ENCODE results near the gene UBE2E2. TPM values are rescaled to one million over a fixed set of nuclear protein-coding genes. Genes with fewer than 3 reads are reported as not detected.

UBE2E2 gene
- total and polyA plus RNA-seq, 4 donors: 21.5 to 87.5 (median 29.0) TPM

GRCh38 chr3:23633261-23633960 is 430.3 kb downstream of the UBE2E2 start:
- Histone ChIP-seq H3K9me3 (ENCODE audit: control insufficient read depth in 4 of 4, insufficient read depth in 3 of 4, low read length in 3 of 4) (no peaks in the 10 kb centered on the region), H3K4me1 (ENCODE audit: control insufficient read depth in 5 of 5, insufficient read depth in 5 of 5, low read length in 5 of 5) (no peaks in the 10 kb centered on the region), H3K27me3 (ENCODE audit: control insufficient read depth in 3 of 3, insufficient read depth in 3 of 3, low read length in 2 of 3) (no peaks in the 10 kb centered on the region), H3K36me3 (ENCODE audit: control insufficient read depth in 4 of 4, insufficient read depth in 4 of 4, low read length in 4 of 4) (no peaks in the 10 kb centered on the region), H3K9ac (ENCODE audit: insufficient read depth in 1 of 2, low read length in 2 of 2) (no peak overlapping the region), H3K27ac (ENCODE audit: low read depth in 1 of 2, low read length in 1 of 2) (no peak overlapping the region), H3K4me3 (no peak overlapping the region)
- no peak for TF ChIP-seq CTCF (IDR thresholded peaks at IDR 0.05; ENCODE audit: control extremely low read depth, extremely low read depth)
- 90 to 94% methylated on average over 6 of the region's 6 CpGs for WGBS, 2 donors
- no peak for ATAC-seq (ENCODE audit: insufficient read depth, low FRiP score)
- no peak for DNase-seq

- WGBS, 2 donors: 95 to 99% methylated on average over 3 of the region's 3 CpGs
Measured at GRCh38 chr3:23637339-23637738, 434.2 kb downstream of the UBE2E2 start.

GRCh38 chr3:23640471-23641146 is 437.5 kb downstream of the UBE2E2 start:
- H3K9ac ChIP-seq (ENCODE audit: insufficient read depth in 1 of 2, low read length in 2 of 2): no peak overlapping the region
- no peaks in the 10 kb centered on the region for H3K36me3 ChIP-seq (ENCODE audit: control insufficient read depth in 4 of 4, insufficient read depth in 4 of 4, low read length in 4 of 4)
- DNase-seq (peak in 1 of 3 donors; percentile 22), ATAC-seq (ENCODE audit: insufficient read depth, low FRiP score) (no peak)
- no peaks in the 10 kb centered on the region for H3K27me3 ChIP-seq (ENCODE audit: control insufficient read depth in 3 of 3, insufficient read depth in 3 of 3, low read length in 2 of 3)
- no peaks in the 10 kb centered on the region for H3K9me3 ChIP-seq (ENCODE audit: control insufficient read depth in 4 of 4, insufficient read depth in 3 of 4, low read length in 3 of 4)
- WGBS, 2 donors: 28 to 61% methylated on average over 1 of the region's 1 CpG
- no peak overlapping the region for H3K4me3 ChIP-seq
- no peak for TF ChIP-seq CTCF (IDR thresholded peaks at IDR 0.05; ENCODE audit: control extremely low read depth, extremely low read depth)
- H3K27ac ChIP-seq (ENCODE audit: low read depth in 1 of 2, low read length in 1 of 2): no peak overlapping the region
- peaks cover 0 to 4% (median 0%) of the 10 kb centered on the region in 5 donors for H3K4me1 ChIP-seq (ENCODE audit: control insufficient read depth in 5 of 5, insufficient read depth in 5 of 5, low read length in 5 of 5)

More at GRCh38 chr3:23637339-23637738, 434.2 kb downstream of the UBE2E2 start:
- ATAC-seq (ENCODE audit: insufficient read depth, low FRiP score) (no peak), DNase-seq (no peak)
- H3K4me1 ChIP-seq (ENCODE audit: control insufficient read depth in 5 of 5, insufficient read depth in 5 of 5, low read length in 5 of 5): peaks cover 0 to 4% (median 0%) of the 10 kb centered on the region in 5 donors
- no peaks in the 10 kb centered on the region for H3K9me3 ChIP-seq (ENCODE audit: control insufficient read depth in 4 of 4, insufficient read depth in 3 of 4, low read length in 3 of 4)
- no peaks in the 10 kb centered on the region for H3K27me3 ChIP-seq (ENCODE audit: control insufficient read depth in 3 of 3, insufficient read depth in 3 of 3, low read length in 2 of 3)
- no peaks in the 10 kb centered on the region for H3K36me3 ChIP-seq (ENCODE audit: control insufficient read depth in 4 of 4, insufficient read depth in 4 of 4, low read length in 4 of 4)
- no peak overlapping the region for H3K9ac ChIP-seq (ENCODE audit: insufficient read depth in 1 of 2, low read length in 2 of 2)
- no peak for TF ChIP-seq CTCF (IDR thresholded peaks at IDR 0.05; ENCODE audit: control extremely low read depth, extremely low read depth)
- H3K27ac ChIP-seq (ENCODE audit: low read depth in 1 of 2, low read length in 1 of 2): no peak overlapping the region
- no peak overlapping the region for H3K4me3 ChIP-seq

Small RNA genes within 50 kb of the gene (small RNA-seq; reads per million reads assigned to genes)
- not detected for gene AC121251.1 (ENCODE audit: low replicate concordance)
- gene RF00019 (ENCODE audit: low replicate concordance): not detected
- gene RNU6-788P (ENCODE audit: low replicate concordance): not detected
- gene RNU6-922P (ENCODE audit: low replicate concordance): not detected

Data from lung (tissue), 13 donors.